GM18505 (cell line): ENCODE data around the gene CEP63.

Experiments
- ATAC-seq: cut with Tn5 transposase; IDR thresholded peaks from one replicate; pipeline ENCODE4 v1.9.1; 2021; ENCODE audit not compliant: unreplicated experiment
- POLR2A ChIP-seq: IDR thresholded peaks from 4 replicates; pipeline ENCODE4 v1.6.1; 2011; ENCODE audit warnings: borderline replicate concordance; ENCODE audit not compliant: insufficient read depth, insufficient read length; ENCODE audit errors: extremely low read depth

CEP63 gene

GRCh38 chr3:134477938-134478337, 7.9 kb upstream of the CEP63 start:
- no peak for TF ChIP-seq POLR2A
- ATAC-seq: no peak

GRCh38 chr3:134480546-134480945, 5.3 kb upstream of the CEP63 start:
- no peak for TF ChIP-seq POLR2A
- no peak for ATAC-seq

GRCh38 chr3:134481166-134481565, 4.7 kb upstream of the CEP63 start:
- no peak for ATAC-seq
- no peak for TF ChIP-seq POLR2A

GRCh38 chr3:134482622-134483021, 3.2 kb upstream of the CEP63 start:
- TF ChIP-seq POLR2A: no peak
- no peak for ATAC-seq

GRCh38 chr3:134483195-134483900, 2.5 kb upstream of the CEP63 start:
- TF ChIP-seq POLR2A: no peak
- ATAC-seq: no peak

- no peak for ATAC-seq
- TF ChIP-seq POLR2A: no peak
Measured at GRCh38 chr3:134485075-134485717, 661 bp upstream of the CEP63 start.

GRCh38 chr3:134486577-134487041, 752 bp downstream of the CEP63 start:
- ATAC-seq: peak; percentile 9
- no peak for TF ChIP-seq POLR2A

GRCh38 chr3:134487406-134487805, 1.5 kb downstream of the CEP63 start:
- TF ChIP-seq POLR2A: peak; percentile 36
- no peak for ATAC-seq

- no peak for ATAC-seq
- TF ChIP-seq POLR2A: no peak
Measured at GRCh38 chr3:134494495-134494894, 8.6 kb downstream of the CEP63 start.

GRCh38 chr3:134495980-134496379, 10.1 kb downstream of the CEP63 start:
- ATAC-seq: no peak
- no peak for TF ChIP-seq POLR2A

GRCh38 chr3:134496471-134497071, 10.7 kb downstream of the CEP63 start:
- no peak for ATAC-seq
- no peak for TF ChIP-seq POLR2A

GRCh38 chr3:134503266-134503665, 17.4 kb downstream of the CEP63 start:
- no peak for ATAC-seq
- TF ChIP-seq POLR2A: no peak

- no peak for ATAC-seq
- TF ChIP-seq POLR2A: no peak
Measured at GRCh38 chr3:134504132-134504531, 18.3 kb downstream of the CEP63 start.

GRCh38 chr3:134505485-134505884, 19.6 kb downstream of the CEP63 start:
- no peak for TF ChIP-seq POLR2A
- ATAC-seq: no peak
